Tibial nerve (tissue), 3 donors: ENCODE data around the gene TMEM121.

Experiments used
- POLR2A ChIP-seq, 2 donors: fragments of 450-650 bp; IDR thresholded peaks; one replicate each; pipeline ENCODE4 v1.6.1; 2017; ENCODE audit warnings: antibody characterized with exemption in 2 of 2, mild to moderate bottlenecking in 2 of 2, moderate library complexity in 2 of 2
- TF ChIP-seq, protein P1 (sequence below), 5 experiments: fragments of 200-600 bp in 3 of 5; fragments of 450-650 bp in 2 of 5; sonication (generic) in 3 of 5; IDR thresholded peaks; one replicate each; pipeline ENCODE4 v1.5.1; 2016 to 2019; ENCODE audit warnings: antibody characterized with exemption in 5 of 5, mild to moderate bottlenecking in 3 of 5, moderate library complexity in 2 of 5

DNA sequence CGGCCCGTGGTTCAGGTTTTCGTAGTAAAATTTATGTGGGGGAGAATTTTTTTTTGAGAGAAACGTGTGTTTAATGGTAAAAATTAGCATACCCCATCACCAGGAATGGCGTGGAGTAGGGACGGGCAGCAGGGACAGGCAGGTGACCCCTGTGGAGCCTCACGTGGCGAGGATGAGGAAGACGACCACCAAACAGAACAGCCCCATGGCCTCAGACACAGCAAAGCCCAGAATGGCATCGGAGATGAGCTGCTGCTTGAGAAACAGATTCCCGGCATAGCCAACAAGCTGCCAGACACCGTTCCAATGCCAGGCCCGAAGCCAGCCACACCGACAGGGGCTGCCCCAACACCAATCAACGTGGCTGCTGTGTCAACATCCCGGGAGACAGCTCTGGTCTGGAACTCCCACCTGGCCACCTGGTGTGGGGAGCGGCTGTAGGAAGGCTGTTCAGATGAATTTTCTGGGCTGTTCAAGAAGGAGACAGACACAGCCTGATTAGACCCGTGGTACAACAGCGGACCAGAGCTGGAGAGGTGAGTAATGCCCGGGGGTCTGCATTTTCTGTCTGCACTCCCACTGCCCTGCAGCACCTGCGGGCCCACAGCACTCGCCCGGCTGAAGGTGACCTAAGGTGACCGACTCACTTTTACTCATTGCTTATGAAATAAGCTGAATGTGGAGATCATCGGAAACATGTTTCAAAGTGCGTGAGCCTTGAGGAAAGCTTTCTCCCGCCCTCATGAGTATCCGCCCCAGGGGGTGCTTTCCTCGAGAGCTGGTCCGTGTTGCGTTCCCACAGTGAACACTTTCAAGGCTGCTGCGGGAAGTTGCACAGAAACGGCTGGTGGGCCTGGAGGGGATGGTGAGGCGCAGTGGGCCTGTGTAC, 10.6 kb downstream of the TMEM121 start:
- TF ChIP-seq, protein P1, sequence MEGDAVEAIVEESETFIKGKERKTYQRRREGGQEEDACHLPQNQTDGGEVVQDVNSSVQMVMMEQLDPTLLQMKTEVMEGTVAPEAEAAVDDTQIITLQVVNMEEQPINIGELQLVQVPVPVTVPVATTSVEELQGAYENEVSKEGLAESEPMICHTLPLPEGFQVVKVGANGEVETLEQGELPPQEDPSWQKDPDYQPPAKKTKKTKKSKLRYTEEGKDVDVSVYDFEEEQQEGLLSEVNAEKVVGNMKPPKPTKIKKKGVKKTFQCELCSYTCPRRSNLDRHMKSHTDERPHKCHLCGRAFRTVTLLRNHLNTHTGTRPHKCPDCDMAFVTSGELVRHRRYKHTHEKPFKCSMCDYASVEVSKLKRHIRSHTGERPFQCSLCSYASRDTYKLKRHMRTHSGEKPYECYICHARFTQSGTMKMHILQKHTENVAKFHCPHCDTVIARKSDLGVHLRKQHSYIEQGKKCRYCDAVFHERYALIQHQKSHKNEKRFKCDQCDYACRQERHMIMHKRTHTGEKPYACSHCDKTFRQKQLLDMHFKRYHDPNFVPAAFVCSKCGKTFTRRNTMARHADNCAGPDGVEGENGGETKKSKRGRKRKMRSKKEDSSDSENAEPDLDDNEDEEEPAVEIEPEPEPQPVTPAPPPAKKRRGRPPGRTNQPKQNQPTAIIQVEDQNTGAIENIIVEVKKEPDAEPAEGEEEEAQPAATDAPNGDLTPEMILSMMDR (IDR thresholded peaks at IDR 0.05): no peak
- no peak for TF ChIP-seq POLR2A (IDR thresholded peaks at IDR 0.05)
